Stimulated activated CD4-positive, alpha-beta T cell treated with anti-CD3 and anti-CD28 coated beads, Interleukin-4, amount 100 ng/mL, for 4 hours (primary cell): ENCODE results near the gene MYL10.

Experiments
- DNase-seq, 2 experiments: peaks; one replicate each; pipeline ENCODE4 v3.0.0-alpha.2; 2020

MYL10 gene

GRCh38 chr7:101595766-101596537 is 33.1 kb downstream of the MYL10 start:
- DNase-seq, result no peak

- no peak for DNase-seq
These were observed 33.9 kb downstream of the MYL10 start for GRCh38 chr7:101595246-101595645.

- DNase-seq, result no peak
These were observed 34.3 kb downstream of the MYL10 start for GRCh38 chr7:101594790-101595189.

GRCh38 chr7:101593556-101593955 is 35.5 kb downstream of the MYL10 start:
- no peak for DNase-seq

GRCh38 chr7:101591504-101591903 is 37.6 kb downstream of the MYL10 start:
- no peak for DNase-seq

- DNase-seq, result no peak
These were observed 38.2 kb downstream of the MYL10 start for GRCh38 chr7:101590663-101591435.

- DNase-seq, result no peak
These were observed 39.0 kb downstream of the MYL10 start for GRCh38 chr7:101589976-101590662.

GRCh38 chr7:101589052-101589451 is 40.0 kb downstream of the MYL10 start:
- DNase-seq, result no peak

- DNase-seq, result no peak
These were observed 40.8 kb downstream of the MYL10 start for GRCh38 chr7:101588131-101588935.

GRCh38 chr7:101586906-101587677 is 42.0 kb downstream of the MYL10 start:
- no peak for DNase-seq

- DNase-seq, result no peak
These were observed 42.8 kb downstream of the MYL10 start for GRCh38 chr7:101586078-101586905.

- no peak for DNase-seq
These were observed 46.1 kb downstream of the MYL10 start for GRCh38 chr7:101582971-101583370.

GRCh38 chr7:101581891-101582290 is 47.2 kb downstream of the MYL10 start:
- DNase-seq, result no peak

GRCh38 chr7:101580596-101580995 is 48.5 kb downstream of the MYL10 start:
- DNase-seq, result no peak

- no peak for DNase-seq
These were observed 50.5 kb downstream of the MYL10 start for GRCh38 chr7:101578552-101578951.

- no peak for DNase-seq
These were observed 52.1 kb downstream of the MYL10 start for GRCh38 chr7:101576998-101577397.

GRCh38 chr7:101575721-101576120 is 53.4 kb downstream of the MYL10 start:
- DNase-seq, result no peak

- no peak for DNase-seq
These were observed 53.9 kb downstream of the MYL10 start for GRCh38 chr7:101575168-101575567.

- no peak for DNase-seq
These were observed 56.9 kb downstream of the MYL10 start for GRCh38 chr7:101572156-101572555.

- DNase-seq, result no peak
These were observed 61.9 kb downstream of the MYL10 start for GRCh38 chr7:101567230-101567629.

GRCh38 chr7:101565601-101566209 is 63.4 kb downstream of the MYL10 start:
- no peak for DNase-seq
